NCI-H510A treated with DMSO at 0.1 percent for 48 hours (cell line): ENCODE results near the gene CMTM4.
A peak's percentile ranks its signal among the peaks of the same experiment; 100 is the strongest.
"Not testable (repeated sequence)": the region's sequence is repeated elsewhere in the genome, so short reads cannot be mapped to it uniquely, and the experiment has no call there.

Experiments
- DNase-seq: peaks from one replicate; lab custom pipeline; 2025; lab: John Stamatoyannopoulos, UW

CMTM4 gene

GRCh38 chr16:66705790-66706505 lies 9.4 kb upstream of the CMTM4 start:
- no peak for DNase-seq

GRCh38 chr16:66703406-66704215 lies 7.1 kb upstream of the CMTM4 start:
- DNase-seq: no peak

DNA sequence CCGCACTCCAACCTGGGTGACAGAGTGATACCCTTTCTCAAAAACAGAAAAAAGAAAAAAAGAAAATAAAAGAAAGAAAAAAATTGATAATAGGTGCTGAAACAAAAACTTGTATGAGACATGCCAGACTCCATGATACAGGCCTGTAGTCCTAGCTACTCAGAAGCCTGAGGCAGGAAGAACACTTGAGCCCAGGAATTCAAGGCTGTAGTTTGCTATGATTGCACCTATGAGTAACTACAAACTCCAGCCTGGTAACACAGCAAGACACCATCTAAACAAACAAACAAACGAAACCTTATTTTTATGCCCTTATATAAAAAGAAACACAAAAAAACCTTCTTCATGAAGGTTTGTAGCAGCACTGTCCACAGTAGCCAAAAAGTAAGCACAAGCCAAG lies 5.0 kb upstream of the CMTM4 start:
- DNase-seq: no peak

DNA sequence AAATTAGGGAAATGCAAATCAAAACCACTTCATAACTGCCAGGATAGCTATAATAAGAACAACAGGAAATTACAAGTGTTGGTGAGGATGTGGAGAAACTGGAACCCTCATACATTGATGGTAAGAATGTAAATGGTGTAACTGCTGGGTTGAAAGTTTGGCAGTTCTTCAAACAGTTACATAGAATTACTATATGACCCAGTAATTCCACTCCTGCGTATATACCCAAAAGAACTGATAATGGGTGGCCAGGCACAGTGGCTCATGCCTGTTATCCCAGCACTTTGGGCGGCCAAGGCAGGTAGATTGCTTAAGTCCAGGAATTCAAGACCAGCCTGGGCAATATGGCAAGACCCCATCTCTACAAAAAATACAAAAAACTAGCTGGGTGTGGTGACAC lies 4.5 kb upstream of the CMTM4 start:
- no peak for DNase-seq

DNA sequence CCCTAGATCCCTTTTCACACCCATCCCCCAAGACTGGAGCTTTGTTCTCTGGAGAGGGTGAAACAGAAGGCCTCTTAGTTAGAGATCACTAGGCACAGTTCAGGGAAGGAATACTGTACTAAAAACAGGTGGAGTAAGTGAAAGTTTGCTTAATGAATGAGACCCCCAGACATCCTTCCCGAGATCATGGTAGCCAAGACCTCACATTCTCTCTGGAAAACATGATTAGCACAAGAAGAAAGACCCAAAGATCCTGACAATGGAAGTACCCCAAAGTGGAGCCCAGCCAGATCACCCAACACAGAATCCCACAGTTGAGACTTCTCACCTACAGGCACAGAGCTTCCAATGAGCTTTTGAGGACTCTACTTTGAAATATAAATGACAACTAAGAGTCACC lies 3.4 kb upstream of the CMTM4 start:
- no peak for DNase-seq

DNA sequence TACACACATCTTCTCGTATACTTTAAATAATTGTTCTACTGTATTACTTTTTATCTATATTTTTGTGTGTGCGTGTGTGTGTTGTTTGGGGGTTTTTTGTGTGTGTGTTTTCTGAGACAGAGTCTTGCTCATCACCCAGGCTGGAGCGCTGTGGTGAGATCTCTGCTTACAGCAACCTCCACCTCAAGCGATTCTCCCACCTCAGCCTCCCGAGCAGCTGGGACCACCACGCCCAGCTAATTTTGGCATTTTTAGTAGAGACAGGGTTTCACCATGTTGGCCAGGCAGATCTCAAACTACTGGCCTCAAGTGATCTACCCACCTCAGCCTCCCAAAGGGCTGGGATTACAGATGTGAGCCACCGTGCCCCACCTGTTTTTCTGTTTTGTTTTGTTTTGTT lies 1.5 kb upstream of the CMTM4 start:
- DNase-seq: no peak

- peak; percentile 24 for DNase-seq
Measured at GRCh38 chr16:66695935-66696668, 441 bp downstream of the CMTM4 start.

DNA sequence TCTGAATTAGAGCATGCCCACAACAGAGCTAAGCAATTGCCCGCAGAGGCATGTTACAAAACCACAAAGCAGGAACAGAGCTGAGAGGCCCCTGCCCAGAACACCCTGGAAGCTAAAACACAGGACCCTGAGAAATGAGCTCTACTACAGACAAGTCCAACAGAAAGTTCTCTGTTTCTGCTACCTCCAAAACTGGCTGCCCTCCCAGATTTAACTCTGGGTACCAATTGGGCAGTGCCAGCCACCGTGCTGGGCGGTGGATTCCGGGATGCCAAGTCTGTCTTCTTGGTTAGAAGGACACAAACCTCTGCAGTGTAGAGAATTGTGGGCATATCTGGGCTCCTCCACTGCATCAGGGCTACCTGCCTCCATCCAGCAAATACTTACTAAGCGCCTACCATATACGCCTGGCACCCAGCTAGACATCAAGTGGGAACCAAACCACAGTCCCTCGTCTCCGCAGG lies 1.0 kb downstream of the CMTM4 start:
- no peak for DNase-seq

DNA sequence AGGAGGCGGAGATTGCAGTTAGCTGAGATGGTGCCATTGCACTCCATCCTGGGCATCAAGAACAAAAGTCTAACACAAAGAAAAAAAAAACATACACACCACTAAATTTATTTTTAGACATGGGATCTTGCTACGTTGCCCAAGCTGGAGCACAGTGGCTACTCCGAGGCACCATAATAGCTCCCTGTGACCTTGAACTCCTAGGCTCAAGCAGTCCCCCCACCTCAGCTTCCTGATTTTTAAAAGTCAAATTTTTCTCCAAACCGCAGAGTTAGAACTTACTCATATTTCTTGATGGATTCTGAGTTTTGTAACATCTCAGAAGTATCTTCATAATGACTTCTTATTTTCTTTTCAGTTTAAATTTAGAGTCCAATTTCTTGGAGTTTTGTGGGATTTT lies 3.4 kb downstream of the CMTM4 start:
- DNase-seq: no peak

GRCh38 chr16:66692341-66692740 lies 4.2 kb downstream of the CMTM4 start:
- DNase-seq: no peak

- DNase-seq: no peak
Measured at GRCh38 chr16:66691234-66691633, 5.3 kb downstream of the CMTM4 start.

DNA sequence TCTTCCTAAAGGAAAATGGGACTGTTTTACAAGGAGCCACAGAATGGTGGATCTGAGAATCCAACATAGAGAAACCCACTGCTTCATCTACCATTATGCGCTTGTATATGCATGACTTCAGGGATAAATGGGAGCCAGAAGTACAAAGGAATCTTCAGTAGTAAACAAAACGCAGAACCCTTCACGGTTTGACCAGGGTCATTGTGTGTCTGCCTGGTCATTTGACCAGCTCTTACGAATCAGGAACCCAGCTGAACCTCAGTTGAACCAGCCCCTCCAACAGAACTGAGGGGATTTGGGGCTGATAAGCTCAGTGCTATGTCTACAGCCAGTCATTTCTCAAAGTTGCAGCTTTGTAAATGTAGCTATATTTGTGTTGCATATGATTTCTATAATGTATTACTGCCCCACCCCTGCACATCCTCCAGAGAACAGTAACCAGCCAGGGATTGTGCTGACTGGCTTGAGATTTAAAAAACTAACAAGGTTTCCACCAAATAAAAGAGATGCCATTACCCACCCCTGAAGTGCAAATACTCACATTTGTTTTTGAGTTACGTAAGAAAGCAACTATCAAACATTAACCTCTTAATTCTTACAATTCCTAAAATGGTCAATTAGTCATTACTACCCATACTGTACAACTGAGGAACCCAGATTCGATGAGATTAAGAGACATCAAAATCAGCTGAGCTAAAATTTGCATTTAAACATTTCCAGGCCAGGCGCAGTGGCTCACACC lies 6.3 kb downstream of the CMTM4 start:
- no peak for DNase-seq

DNA sequence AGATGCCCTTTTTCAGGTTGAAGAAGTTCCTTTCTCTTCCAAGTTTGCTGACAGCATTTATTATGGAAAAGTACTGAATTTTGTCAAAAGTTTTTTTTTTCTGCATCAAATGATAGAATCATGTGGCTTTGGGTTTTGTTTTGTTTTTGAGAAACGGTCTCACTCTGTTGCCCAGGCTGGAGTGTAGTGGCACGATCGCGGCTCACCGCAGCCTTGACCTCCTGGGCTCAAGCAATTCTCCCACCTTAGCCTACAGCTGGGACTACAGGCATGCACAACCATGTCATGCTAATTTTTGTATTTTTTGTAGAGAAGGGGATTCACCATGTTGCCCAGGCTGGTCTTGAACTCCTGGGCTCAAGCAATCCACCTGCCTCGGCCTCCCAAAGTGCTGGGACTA lies 7.3 kb downstream of the CMTM4 start:
- no peak for DNase-seq

DNA sequence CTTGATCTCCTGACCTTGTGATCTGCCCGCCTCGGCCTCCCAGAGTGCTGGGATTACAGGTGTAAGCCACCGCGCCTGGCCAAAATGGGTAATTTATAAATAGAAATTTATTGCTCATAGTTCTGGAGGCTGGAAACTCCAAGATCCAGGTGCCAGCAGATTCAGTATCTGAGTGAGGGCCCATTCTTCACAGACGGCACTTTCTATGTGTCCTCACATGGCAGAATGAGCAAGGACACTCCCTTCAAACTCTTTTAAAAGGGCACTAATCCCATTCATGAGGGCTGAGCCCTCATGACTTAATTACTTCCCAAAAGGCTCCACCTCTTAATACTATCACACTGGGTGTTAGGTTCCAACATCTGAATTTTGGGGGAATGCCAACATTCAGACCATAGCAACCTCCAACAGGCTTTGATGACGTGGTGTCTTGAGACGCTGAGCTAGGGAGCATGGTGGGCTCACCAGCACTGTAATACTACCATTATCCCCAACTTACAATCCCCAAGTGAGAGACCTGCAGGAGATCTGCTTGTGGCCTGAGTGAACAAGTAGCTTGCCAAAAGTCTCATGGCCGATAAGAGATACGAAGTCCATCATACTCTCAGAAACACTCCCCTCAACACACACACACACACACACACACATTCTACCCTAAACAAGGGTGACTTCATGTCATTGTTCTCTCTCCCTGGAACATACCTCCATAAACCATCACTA lies 8.5 kb downstream of the CMTM4 start:
- DNase-seq: no peak

DNA sequence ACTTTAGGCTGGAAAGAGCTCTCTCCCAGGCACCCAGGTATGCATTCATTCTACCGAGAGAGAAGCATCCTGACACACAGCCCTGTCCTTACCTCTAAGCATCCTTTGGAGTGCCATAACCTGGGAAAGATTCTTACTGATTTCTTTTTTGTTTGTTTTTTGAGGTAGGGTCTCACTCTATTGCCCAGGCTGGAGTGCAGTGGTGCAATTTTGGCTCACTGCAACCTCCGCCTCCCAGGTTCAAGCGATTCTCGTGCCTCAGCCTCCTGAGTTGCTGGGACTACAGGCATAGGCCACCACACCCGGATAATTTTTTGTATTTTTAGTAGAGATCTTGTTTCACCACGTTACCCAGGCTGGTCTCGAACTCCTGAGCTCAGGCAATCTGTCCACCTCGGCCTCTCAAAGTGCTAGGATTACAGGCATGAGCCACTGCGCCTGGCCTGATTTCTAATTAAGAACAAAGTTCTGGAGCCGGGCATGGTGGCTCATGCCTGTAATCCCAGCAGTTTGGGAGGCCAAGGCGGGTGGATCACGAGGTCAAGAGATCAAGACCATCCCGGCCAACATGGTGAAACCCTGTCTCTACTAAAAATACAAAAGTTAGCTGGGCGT lies 10.9 kb downstream of the CMTM4 start:
- DNase-seq: not testable (repeated sequence)

DNA sequence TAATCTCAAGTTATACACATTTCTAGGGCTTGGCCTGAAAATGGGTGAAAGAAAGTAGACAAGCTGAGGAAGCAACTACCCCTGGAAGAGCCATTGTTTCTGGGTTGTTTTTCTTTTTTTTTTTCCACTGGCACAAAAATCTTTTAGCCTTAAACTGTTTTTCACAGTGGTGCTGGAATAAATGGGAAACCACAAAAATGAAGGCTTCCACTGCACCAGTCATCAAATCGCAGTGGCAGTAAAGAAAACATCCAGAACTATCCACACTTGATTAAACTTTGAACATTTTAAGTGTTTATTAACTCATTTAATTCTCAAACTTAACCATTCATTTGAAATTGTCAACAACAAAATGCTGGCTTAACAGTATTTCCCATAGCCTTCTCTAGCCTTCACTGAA lies 14.3 kb downstream of the CMTM4 start:
- DNase-seq: no peak

DNA sequence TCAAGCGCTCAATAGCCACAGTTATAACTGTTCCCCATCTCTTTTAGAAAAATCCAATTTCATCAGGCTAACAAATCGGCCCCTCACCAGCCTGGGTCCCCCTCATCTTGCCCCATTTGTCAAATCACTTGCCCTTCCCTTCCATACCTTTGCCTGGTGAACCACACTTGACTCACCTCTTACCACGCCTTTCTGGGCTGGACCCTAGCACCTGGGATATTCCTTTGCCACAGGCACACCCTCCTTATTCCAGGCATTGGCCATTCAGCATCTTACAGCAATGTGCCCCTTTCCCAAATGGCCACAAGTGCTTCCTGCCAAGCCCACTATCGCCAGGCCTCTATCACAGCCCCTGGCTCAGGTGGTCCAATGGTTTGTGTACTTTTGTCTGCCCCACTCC lies 14.9 kb downstream of the CMTM4 start:
- DNase-seq: no peak

DNA sequence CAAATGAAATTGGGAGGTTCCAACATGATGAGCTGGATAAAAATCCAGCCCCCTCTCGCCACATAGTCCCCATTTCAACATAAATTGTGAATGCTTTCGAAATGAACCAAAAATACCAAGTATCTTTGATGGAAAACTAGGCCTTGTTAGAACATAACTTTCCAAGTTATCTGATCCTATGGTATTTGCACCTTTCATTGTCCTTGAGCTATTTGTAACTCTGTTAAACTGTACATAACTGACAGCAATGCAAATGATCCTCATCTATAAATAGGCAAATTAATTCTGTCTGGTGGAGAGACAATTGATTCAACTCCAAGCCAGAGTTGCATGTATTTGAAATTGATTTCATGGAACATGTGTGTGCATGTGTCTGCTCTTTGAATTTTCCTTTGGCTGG lies 18.2 kb downstream of the CMTM4 start:
- no peak for DNase-seq

GRCh38 chr16:66677836-66678235 lies 18.7 kb downstream of the CMTM4 start:
- no peak for DNase-seq

DNA sequence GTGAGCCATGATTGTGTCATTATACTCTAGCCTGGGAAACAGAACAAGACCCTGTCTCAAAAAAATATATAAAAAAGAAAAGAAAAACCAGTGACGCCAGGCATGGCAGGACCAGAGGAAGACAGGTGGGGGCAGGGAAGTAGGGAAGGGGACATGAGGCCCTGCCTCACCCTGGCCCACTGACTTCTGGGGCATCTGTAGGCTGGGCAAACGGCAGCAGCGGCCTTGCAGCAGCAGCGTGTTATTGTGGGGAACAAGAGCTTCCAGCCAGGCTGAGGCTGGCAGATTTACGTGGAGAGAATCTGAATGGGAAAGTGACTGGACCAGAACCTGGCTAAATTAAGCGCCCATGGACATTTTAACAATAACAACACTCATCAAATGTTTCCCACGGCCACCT lies 19.4 kb downstream of the CMTM4 start:
- no peak for DNase-seq

- no peak for DNase-seq
Measured at GRCh38 chr16:66676599-66676998, 19.9 kb downstream of the CMTM4 start.
